ENCODE measurements around the gene RIPOR3. TPM values are rescaled to one million over a fixed set of nuclear protein-coding genes. Genes with fewer than 3 reads are reported as not detected.

The RIPOR3 gene
- total RNA-seq, 1 experiment from 2014 or later = 0.46 TPM

GRCh38 chr20:50628853-50629669 is 62.3 kb downstream of the RIPOR3 start:
- Histone ChIP-seq H3K27ac (ENCODE audit: insufficient read length, low read depth, low read length) (no peak overlapping the region), H4K5ac (ENCODE audit: insufficient read length, low read depth, low read length) (no peak overlapping the region), H3K9me3 (ENCODE audit: control insufficient read depth, low read depth, low read length) (no peaks in the 10 kb centered on the region), H3K79me1 (ENCODE audit: insufficient read depth, low read depth, low read length, poor library complexity, severe bottlenecking) (no peaks in the 10 kb centered on the region), H2AFZ (ENCODE audit: low read length) (no peak overlapping the region), H4K91ac (ENCODE audit: insufficient read length, low read depth, low read length) (no peak overlapping the region), H2BK20ac (ENCODE audit: low read depth, low read length, poor library complexity, severe bottlenecking) (no peak overlapping the region), H3K23me2 (ENCODE audit: insufficient read length, low read depth, low read length, poor library complexity, severe bottlenecking) (no peaks in the 10 kb centered on the region), H3K4me2 (ENCODE audit: insufficient read depth, insufficient read length, low read length) (no peak overlapping the region), H3T11ph (ENCODE audit: low read length) (no peak overlapping the region), H3K18ac (ENCODE audit: insufficient read length, low read depth, low read length) (no peak overlapping the region), H3K23ac (ENCODE audit: insufficient read length, low read depth, low read length) (no peak overlapping the region), H3K56ac (ENCODE audit: insufficient read length, low read depth, low read length) (no peak overlapping the region), H3K4ac (ENCODE audit: low read depth, low read length) (no peak overlapping the region), H3K27me3 (ENCODE audit: insufficient read depth, low read length) (no peaks in the 10 kb centered on the region), H4K8ac (replicated peaks; ENCODE audit: insufficient read length, low read depth, low read length) (no peak overlapping the region), H2BK12ac (ENCODE audit: insufficient read length, low read depth, low read length) (no peak overlapping the region), H2AK5ac (ENCODE audit: insufficient read length, low read length) (no peak overlapping the region), H3K14ac (ENCODE audit: insufficient read depth, low read length) (no peak overlapping the region; the same call in 1 of the 2 replicates), H4K20me1 (ENCODE audit: control insufficient read depth, insufficient read depth, insufficient read length) (no peaks in the 10 kb centered on the region), H2BK5ac (ENCODE audit: insufficient read length, low read length) (no peak overlapping the region), H2BK120ac (ENCODE audit: low read depth, low read length, poor library complexity, severe bottlenecking) (no peak overlapping the region), H3K79me2 (ENCODE audit: insufficient read depth, low read length) (no peaks in the 10 kb centered on the region), H2BK15ac (ENCODE audit: low read depth, low read length) (no peak overlapping the region), H3K4me1 (ENCODE audit: insufficient read depth, low read length) (no peaks in the 10 kb centered on the region; the same call in 1 of the 2 replicates), H3K9ac (ENCODE audit: extremely low read depth, insufficient read length, low read length) (no peak overlapping the region)
- TF ChIP-seq, protein P1, sequence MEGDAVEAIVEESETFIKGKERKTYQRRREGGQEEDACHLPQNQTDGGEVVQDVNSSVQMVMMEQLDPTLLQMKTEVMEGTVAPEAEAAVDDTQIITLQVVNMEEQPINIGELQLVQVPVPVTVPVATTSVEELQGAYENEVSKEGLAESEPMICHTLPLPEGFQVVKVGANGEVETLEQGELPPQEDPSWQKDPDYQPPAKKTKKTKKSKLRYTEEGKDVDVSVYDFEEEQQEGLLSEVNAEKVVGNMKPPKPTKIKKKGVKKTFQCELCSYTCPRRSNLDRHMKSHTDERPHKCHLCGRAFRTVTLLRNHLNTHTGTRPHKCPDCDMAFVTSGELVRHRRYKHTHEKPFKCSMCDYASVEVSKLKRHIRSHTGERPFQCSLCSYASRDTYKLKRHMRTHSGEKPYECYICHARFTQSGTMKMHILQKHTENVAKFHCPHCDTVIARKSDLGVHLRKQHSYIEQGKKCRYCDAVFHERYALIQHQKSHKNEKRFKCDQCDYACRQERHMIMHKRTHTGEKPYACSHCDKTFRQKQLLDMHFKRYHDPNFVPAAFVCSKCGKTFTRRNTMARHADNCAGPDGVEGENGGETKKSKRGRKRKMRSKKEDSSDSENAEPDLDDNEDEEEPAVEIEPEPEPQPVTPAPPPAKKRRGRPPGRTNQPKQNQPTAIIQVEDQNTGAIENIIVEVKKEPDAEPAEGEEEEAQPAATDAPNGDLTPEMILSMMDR (conservative IDR thresholded peaks at IDR 0.05) = no peak
- Mint-ChIP-seq H3K27ac (no peak overlapping the region; a peak in 1 of 7 replicates), H3K4me3 (no peak overlapping the region), H3K9me3 (no peaks in the 10 kb centered on the region; a peak in 1 of 5 replicates), H3K36me3 (ENCODE audit: insufficient read depth in 1 of 3, low read depth in 3 of 3) (no peaks in the 10 kb centered on the region), H3K27me3 (ENCODE audit: low read depth) (no peaks in the 10 kb centered on the region; the same call in 1 of the 2 replicates), H3K4me1 (peaks cover 9 to 24% of the 10 kb centered on the region in 2 experiments)
- DNase-seq = no peak
- no CpG with 5 or more reads among the region's 16 CpGs for WGBS (ENCODE audit: extremely low coverage, insufficient read length, low lambda C conversion rate)
